Parathyroid adenoma (tissue), 2 donors: Measurements from ENCODE around the gene NEK10.
A peak's percentile ranks its signal among the peaks of the same experiment; 100 is the strongest.
"Not testable (repeated sequence)": the region's sequence is repeated elsewhere in the genome, so short reads cannot be mapped to it uniquely, and the experiment has no call there.

Source experiments
- H2AFZ ChIP-seq: fragments of 300-600 bp; sonication (generic); one replicate; pipeline ENCODE4 v1.7.0; 2017; ENCODE audit warnings: antibody characterized with exemption, mild to moderate bottlenecking
- H3K27ac ChIP-seq: fragments of 300-600 bp; sonication (generic); one replicate; pipeline ENCODE4 v1.7.0; 2017
- H3K27me3 ChIP-seq: fragments of 300-600 bp; sonication (generic); one replicate; pipeline ENCODE4 v1.7.0; 2017; ENCODE audit warnings: low read length; ENCODE audit not compliant: control insufficient read depth, insufficient read depth
- H3K36me3 ChIP-seq: fragments of 300-600 bp; sonication (generic); one replicate; pipeline ENCODE4 v1.7.0; 2017; ENCODE audit warnings: low read length; ENCODE audit not compliant: control insufficient read depth, insufficient read depth
- H3K4me1 ChIP-seq: fragments of 300-600 bp; sonication (generic); one replicate; pipeline ENCODE4 v1.7.0; 2017; ENCODE audit warnings: control low read depth
- H3K4me2 ChIP-seq: fragments of 300-600 bp; sonication (generic); one replicate; pipeline ENCODE4 v1.7.0; 2017; ENCODE audit warnings: low read length
- H3K4me3 ChIP-seq: fragments of 300-600 bp; sonication (generic); one replicate; pipeline ENCODE4 v1.7.0; 2017; ENCODE audit warnings: low read depth, low read length
- H3K79me2 ChIP-seq: fragments of 300-600 bp; sonication (generic); one replicate; pipeline ENCODE4 v1.7.0; 2017; ENCODE audit warnings: control low read depth
- H3K9ac ChIP-seq: fragments of 300-600 bp; sonication (generic); one replicate; pipeline ENCODE4 v1.7.0; 2017; ENCODE audit warnings: mild to moderate bottlenecking
- H3K9me3 ChIP-seq: fragments of 300-600 bp; sonication (generic); one replicate; pipeline ENCODE4 v1.7.0; 2017; ENCODE audit warnings: low read length; ENCODE audit not compliant: control insufficient read depth
- CTCF ChIP-seq: fragments of 300-600 bp; sonication (generic); IDR thresholded peaks from one replicate; pipeline ENCODE4 v1.7.0; 2017; ENCODE audit warnings: antibody characterized with exemption, mild to moderate bottlenecking
- donor health status: primary hyperparathyroidism.

NEK10 gene

GRCh38 chr3:27368831-27369607 is at the start of gene NEK10:
NEK10 (minus strand) TSS chr3:27369383; CDS start chr3:27352882, 16,501 bp downstream.
- H3K9me3 ChIP-seq, result no peaks in the 10 kb centered on the region
- no peak for TF ChIP-seq CTCF
- no peak within 1 kb of the TSS for H3K27ac ChIP-seq

GRCh38 chr3:27415202-27415601 is 46.0 kb upstream of the NEK10 start:
- Histone ChIP-seq H3K4me1 (no peaks in the 10 kb centered on the region), H3K36me3 (no peaks in the 10 kb centered on the region), H3K4me2 (no peak overlapping the region), H3K27me3 (no peaks in the 10 kb centered on the region), H3K9ac (no peak overlapping the region), H3K79me2 (no peaks in the 10 kb centered on the region), H3K4me3 (no peak overlapping the region), H2AFZ (no peak overlapping the region), H3K27ac (no peak overlapping the region), H3K9me3 (no peaks in the 10 kb centered on the region)
- TF ChIP-seq CTCF, result no peak

More at GRCh38 chr3:27368831-27369607, at the start of gene NEK10:
- Histone ChIP-seq H3K4me1 (no peaks in the 10 kb centered on the region), H2AFZ (peak within 1 kb of the TSS; percentile 99), H3K36me3 (no peaks in the 10 kb centered on the region), H3K9ac (no peak within 1 kb of the TSS), H3K27me3 (no peaks in the 10 kb centered on the region), H3K79me2 (no peaks in the 10 kb centered on the region), H3K4me2 (peak within 1 kb of the TSS; percentile 71), H3K4me3 (peak within 1 kb of the TSS; percentile 70)

- Histone ChIP-seq H3K27ac (no peak overlapping the region), H3K4me1 (no peaks in the 10 kb centered on the region), H3K27me3 (no peaks in the 10 kb centered on the region), H3K4me2 (no peak overlapping the region), H2AFZ (no peak overlapping the region), H3K9me3 (no peaks in the 10 kb centered on the region), H3K4me3 (no peak overlapping the region), H3K9ac (no peak overlapping the region), H3K79me2 (no peaks in the 10 kb centered on the region), H3K36me3 (no peaks in the 10 kb centered on the region)
- no peak for TF ChIP-seq CTCF
Observed at GRCh38 chr3:27392950-27393679, 23.9 kb upstream of the NEK10 start.

GRCh38 chr3:27392414-27392813 is 23.2 kb upstream of the NEK10 start:
- not testable (repeated sequence) for H3K27me3 ChIP-seq, H3K27ac ChIP-seq, H3K79me2 ChIP-seq, H3K4me1 ChIP-seq, H2AFZ ChIP-seq, H3K4me2 ChIP-seq, H3K36me3 ChIP-seq, H3K4me3 ChIP-seq, H3K9ac ChIP-seq, H3K9me3 ChIP-seq

GRCh38 chr3:27391796-27392195 is 22.6 kb upstream of the NEK10 start:
- no peak overlapping the region for H2AFZ ChIP-seq
- H3K79me2 ChIP-seq, result no peaks in the 10 kb centered on the region
- H3K4me2 ChIP-seq, result no peak overlapping the region
- no peak for TF ChIP-seq CTCF
- no peaks in the 10 kb centered on the region for H3K4me1 ChIP-seq
- H3K4me3 ChIP-seq, result no peak overlapping the region
- no peak overlapping the region for H3K27ac ChIP-seq
- no peaks in the 10 kb centered on the region for H3K9me3 ChIP-seq
- no peaks in the 10 kb centered on the region for H3K36me3 ChIP-seq
- H3K27me3 ChIP-seq, result no peaks in the 10 kb centered on the region
- no peak overlapping the region for H3K9ac ChIP-seq
